Mesenteric fat pad (tissue), 1 donor: ENCODE measurements around the gene PDILT. TPM values are rescaled to one million over a fixed set of nuclear protein-coding genes. Genes with fewer than 3 reads are reported as not detected.

Experiments used
- DNase-seq: peaks from one replicate; pipeline ENCODE4 v3.0.0-alpha.2; 2020; ENCODE audit warnings: low spot score
- total RNA-seq: library from RNA; stranded (reverse); fragmentation: NEBNext Ultra II Directional; extraction: Animal tissue kit (Norgen Biotek cat#: 25700); gene quantifications from one replicate; pipeline ENCODE4 v1.2.1, GENCODE V29; 2021
- donor health status: DM: yes; HTN: yes; CAD: no.

PDILT gene
- total RNA-seq, 1 donor from 2014 or later, result not detected

DNA sequence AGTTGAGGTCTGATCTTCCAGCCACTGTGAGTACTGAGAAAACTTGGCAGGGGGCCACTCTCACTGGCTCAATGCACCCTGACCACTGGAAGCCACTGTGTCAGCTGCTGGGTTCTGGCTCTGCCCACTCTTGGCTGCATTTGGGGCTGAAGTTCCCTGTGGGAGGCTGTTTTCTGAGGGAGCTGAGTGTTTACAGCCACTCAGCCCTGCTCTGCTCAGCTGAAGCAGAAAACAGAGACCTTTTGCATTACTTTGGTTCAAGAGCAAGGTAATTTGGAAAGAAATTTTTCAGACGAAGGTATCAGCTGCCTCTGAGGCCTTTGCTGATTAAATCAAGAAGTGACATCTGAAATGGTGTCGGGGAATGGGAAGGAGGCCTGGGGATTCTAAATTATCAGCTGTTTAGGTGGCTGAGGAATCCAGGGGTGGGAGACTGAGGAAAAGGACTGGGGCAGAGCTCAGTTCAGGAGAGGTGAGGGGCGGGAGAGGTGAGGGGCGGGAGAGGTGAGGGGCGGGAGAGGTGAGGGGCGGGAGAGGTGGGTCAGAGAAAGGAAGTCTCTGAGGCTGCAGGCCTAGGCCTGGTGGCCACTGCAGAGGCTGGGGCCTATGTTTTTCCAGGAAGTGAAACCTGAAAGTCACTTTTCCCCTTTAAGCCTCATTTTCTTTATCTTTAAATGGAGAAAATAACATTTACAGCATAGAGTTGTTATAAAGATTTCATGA lies 5.0 kb upstream of the PDILT start, which contains the start of gene ACSM5:
Gene ACSM5 (plus strand): TSS at position 137 of the 723 bp plus-strand sequence. CDS start 1,951 bp downstream, outside the sequence.
- no peak for DNase-seq

DNA sequence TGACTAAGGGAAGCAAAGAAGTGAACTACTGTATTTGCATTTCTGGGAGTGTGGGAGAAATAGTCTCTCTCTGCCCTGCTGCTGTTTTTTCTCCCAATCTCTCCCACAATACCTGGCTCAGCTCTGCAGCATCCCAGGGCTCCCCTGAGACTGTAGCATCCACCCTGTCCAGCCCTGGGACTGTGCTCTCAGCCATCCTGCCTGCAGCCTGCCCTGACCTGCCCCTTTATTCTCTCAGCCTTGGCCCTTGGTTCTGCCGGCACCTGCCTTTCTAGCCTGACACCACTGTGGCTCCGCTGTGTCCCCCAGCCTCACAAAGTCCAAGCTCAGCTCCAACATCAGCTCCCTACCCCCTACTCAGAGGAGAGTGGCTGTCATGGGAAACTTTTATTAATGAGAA lies 1.9 kb downstream of the PDILT start:
- DNase-seq, result no peak

DNA sequence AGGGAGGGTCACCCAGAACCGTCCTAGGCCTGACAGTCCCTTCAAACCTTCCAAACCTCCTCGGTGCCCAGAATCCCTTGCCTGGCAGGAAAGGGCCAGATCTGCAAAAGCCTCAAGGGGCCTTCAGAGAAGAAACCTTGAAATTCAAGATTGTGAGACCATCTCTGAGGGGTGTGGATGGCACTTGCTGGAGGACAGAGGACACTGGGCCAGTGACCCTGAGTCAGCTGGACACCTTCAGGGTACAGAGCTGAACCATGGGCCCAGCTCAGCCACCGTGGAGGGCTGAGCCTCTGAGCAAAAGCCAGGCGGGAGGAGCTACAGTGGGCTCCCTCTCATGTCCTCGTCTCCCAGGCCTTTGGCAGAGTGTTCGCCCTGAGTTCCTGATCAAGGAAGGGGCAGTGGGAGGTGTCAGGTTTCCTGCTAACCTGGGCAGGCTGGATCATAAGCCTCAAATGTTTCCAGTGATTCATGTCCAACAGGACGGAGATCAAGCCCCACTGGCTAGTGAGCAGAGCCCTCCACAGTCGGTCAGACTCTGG lies 3.0 kb downstream of the PDILT start:
- no peak for DNase-seq

DNA sequence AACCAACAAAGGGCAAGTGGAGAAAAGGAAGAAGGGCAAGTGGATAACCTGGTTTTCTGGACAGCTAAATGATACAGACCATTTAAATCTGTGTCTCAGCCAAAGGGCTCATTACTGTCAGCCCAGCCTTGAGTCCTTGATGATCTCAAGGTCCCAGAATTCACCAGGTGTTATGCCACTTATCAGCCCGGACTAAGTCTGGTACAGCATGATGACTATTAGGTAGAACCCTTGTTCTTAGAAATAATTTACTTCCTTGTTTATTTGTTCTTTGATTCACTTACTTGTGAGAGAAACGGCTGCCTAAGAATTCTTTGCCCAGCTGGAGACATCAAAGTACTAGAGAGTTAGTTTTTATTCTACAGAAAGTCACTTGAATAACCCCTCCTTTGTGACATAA lies 3.5 kb downstream of the PDILT start:
- no peak for DNase-seq

DNA sequence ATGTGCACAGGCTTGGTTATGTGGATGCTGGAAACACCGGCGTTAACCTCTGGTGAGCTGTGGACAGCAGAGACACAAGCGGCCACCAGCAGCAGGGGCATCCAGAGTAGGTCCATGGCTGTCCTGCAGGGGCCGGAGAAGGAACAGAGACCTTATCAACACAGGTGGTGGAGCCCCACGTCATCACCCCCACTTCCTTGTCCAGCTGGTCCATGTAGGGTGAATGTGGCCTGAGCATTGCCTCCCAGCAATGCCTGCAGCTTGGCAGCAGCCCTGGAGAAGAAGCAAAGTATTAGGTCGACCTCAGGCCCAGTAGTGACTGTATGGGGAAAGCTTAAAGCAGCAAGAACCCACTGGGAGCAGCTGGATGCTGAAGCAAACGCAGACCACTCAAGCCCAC lies 5.4 kb downstream of the PDILT start:
- DNase-seq, result no peak

DNA sequence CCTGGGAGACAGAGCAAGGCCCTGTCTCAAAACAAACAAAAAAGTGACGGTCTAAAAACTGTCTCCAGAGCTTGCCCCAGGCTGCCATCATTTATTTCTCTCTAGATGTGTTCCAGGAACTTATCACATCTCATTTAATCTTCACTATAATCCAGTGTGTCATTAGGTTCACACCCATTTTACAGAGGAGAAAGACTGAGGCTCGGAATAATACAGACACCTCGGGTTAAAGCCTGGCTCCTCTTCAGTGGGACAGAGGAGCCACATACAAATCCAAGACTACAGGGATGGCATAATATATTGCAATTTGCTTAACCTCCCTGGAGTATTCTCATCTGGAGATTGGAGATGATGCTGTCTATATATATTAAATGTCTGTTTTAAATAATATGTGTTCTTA lies 5.9 kb downstream of the PDILT start:
- DNase-seq, result no peak

DNA sequence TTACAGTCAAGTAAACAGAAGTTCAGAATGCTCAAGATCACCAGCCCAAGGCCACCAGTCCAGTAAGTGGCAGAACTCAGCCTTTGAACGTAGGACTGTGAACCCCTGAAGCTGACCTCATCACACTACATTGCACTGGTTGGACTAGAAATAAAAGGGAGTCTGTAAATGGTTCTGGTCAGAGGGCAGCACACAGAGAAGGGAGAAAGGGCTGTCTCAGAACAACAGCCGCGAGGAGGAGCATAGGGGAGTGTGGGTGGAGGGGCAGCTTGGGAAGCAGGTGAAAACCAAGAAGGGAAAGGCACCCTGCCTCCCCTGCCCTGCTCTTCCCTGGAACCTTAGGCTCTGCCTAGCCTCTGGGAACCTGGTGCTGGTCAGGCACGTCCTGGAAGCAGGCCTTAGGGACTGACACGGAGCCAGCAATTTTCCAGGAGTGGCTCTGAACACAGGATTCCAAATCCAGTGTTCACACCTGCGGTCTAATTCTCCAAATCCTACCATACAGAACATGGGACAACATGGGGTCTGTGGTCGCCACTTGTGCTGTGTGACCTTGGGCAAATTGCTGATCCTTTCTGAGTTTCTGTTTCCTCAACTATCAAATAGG lies 7.0 kb downstream of the PDILT start:
- DNase-seq, result no peak

DNA sequence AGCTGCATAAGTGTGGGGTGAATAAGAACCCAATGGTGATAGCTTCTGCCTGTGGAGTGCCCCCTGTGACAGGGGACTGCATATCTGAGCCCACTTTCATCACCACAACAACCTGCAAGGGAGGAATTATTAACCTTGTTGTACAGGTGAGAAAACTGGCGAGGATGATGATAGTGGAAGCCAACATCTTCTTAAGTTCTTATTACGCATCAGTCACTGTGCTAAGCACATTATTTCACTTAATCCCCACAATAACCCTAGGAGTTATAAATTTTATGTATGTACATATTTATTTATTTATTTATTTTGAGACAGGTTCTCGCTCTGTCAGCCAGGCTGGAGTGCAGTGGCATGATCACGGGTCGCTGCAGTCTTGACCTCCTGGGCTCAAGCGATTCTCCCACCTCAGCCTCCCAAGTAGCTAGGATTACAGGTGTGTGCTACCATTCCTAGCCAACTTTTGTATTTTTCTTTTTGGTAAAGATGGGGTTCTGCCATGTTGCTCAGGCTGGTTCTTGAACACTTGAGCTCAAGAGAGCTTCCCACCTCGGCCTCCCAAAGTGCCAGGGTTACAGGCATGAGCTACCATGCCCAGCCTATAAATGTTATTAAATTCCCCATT lies 7.6 kb downstream of the PDILT start:
- no peak for DNase-seq

DNA sequence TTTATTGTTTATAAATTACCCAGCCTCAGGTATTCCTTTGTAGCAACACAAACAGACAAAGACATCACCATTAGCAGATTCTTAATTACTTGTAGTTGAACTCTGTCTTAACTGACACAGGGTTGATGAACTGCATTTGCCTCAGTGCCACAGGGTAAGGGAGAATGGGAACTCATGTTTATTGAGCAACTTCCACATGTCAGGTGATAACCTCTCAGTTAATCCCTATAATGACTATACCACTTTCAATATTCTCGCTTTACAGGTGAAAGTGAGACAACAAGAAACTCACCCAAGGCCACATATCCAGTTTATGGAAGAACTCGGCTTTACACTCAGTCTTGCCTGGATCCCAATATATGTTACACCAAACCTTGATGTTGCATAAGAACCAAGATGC lies 8.6 kb downstream of the PDILT start:
- DNase-seq, result no peak

DNA sequence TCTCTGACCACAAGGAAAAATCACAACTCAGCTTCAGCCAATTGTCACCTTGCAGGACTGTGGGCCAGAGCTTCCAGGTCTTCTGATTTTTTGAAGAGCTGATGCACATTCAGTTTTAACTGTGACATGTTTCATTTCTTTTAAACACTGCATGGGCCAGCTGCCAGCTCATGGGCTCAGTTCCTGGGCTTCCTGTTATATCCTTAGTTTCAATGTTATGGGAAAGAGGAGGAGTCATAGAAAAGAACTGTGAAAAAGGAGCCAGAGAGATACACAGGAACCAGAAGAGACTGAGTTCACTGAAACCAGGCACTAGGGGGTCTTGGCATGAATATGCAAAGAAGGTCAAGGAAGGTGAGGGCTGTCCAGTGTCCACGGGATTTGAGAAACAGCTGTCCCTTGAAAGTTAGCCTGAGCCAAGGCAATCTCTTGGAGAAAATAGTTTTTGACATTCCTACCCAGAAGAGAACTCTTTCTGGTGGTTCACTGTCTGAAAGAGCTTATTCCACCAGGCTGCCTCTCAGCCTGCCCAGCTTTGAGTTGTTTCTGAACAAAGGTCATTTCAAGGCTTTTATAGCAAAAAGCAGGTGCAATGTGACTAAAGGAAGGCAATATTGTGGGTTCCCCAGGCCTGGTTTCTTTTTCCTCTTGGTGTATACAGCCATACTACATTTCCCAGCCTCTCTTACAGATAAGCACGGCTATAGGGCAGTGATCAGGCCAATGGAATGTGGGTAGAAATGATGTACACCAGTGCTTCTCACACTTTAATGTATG lies 10.5 kb downstream of the PDILT start:
- DNase-seq, result no peak

DNA sequence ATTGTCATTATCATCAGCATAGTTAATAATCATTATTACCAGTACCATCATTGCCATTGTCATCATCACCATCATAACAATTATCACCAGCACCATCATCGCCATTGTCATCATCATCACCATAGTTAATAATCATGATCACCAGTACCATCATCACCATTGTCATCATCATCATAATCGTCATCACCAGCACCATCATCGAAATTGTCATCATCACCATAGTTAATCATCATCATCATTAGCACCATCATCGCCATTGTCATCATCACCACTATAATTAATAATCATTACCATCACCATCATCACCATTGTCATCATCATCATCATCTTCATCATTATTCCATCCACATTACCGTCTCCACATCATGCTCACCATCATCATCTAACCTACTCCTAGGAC lies 13.5 kb downstream of the PDILT start:
- DNase-seq, result no peak

DNA sequence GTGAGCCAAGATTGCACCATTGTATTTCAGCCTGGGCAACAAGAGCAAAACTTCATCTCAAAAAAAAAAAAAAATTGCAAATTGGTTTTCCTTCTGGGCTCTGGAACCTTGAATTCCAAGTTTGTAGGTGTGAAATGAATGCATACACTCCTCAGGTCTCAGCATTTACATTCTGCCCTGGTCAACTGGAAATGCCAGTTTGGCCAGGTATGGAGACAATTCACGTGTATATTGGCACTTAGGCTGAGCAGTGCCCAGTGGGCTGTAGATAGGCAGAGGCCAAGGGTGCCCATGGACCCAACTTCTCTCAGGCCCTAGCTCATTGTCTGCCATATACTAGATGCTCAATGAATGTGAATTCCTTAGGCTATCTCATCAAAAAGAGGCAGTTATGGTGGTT lies 15.7 kb downstream of the PDILT start:
- DNase-seq, result no peak

DNA sequence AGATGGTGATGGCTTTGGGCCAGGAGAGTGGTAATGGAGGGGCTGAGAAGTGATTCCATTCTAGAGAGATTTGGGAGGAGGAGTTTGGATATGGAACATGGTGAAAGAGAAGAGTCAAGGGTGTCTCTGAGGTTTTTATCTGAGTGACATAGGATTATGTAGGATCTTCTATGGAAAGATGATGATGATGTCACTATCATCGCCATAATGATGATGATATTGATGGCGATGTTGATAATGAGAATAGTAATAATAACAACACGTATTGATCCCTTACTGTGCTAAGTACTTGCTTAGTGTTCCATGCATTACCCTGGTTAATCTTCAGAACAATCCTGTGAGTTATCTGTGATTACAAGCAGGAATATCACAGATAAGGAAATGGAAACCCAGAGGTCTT lies 16.6 kb downstream of the PDILT start:
- DNase-seq, result no peak

DNA sequence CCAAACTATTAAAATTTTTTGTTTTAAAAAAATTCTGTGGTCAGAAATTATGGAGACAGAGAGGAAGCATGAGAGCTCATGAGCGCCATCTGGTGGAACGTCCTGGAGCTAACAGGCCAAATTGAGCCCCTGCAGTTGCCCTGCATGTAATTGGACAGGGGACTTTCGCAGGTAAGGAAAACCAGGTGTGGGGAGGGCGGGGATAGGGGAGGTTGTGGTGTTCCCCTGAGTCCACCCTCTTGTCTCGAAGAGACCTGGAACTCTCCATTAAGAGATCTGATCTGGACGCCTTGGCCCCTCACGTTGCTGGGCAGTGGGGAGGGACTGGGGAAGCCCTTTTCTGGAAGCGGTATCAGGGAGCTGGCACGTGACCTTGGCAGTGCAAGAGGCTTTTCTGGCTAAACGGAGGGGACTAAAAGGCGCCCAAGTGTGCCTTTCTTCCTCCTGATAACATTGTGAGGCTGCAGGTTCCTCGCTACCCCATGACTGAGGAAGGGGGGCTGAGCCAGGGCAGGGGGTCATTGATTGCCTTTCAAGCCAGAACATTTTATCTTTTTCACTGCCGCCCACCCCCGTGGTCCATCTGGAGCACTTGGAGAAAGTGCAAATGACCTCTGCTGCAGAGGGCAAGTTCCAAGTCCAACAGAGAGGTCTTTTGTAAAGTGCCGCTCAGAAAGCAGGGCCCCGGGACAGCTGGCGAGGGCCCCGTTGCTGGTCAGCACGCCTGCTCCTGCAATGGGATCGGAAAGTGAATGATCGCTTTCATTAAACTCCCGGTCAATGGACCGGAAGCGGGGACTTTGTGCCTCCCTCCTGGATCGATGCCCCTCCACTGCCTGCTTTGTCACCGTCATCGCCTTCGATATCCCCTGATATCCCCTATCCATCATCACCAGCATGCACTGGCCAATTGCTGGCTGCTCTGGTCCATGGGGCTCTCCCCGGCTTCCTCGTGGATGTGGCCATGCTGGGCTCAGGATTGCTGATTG lies 18.4 kb downstream of the PDILT start:
- DNase-seq, result no peak

DNA sequence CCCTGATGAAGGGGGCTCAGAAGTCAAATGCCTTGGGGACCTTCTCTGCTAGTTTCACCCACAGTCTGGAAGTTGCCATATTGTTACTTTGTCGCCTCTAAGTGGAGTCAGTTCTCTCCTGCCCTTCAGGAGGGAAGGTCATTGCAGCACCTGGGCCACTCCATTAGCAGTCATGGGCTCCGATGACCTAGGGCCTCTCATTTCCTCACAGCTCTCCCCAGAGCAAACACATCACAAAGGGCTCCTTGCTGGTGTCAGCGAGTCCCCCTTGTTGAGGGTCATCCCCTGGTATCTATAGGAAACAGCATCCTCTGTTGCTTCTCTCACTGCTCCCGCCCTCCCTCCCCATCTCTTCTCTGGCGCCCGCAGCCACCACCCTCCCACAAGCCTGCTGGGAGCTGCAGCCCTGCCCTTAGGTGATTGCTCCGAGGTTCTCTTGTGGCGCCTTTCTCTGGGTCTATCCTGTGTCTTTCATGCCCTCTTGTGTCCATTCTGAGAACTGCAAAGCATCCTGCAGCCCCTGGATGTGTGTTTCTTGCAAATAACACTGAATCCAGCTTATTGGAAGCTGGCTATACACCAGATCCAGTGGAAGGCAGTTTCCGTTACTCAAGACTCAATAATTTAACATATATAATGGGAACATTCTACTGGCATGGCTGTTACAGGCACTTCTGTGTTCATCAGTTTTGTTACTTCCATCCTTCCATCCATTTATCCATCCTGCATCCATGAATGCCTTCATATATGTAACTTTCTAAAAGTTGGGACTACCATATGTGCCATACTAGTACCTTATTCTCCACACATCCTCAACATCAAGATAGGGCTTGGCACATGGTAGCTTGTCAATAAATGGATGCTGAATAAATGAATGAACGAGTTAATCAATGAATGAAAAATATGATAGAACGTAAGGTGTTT lies 21.2 kb downstream of the PDILT start:
- no peak for DNase-seq

DNA sequence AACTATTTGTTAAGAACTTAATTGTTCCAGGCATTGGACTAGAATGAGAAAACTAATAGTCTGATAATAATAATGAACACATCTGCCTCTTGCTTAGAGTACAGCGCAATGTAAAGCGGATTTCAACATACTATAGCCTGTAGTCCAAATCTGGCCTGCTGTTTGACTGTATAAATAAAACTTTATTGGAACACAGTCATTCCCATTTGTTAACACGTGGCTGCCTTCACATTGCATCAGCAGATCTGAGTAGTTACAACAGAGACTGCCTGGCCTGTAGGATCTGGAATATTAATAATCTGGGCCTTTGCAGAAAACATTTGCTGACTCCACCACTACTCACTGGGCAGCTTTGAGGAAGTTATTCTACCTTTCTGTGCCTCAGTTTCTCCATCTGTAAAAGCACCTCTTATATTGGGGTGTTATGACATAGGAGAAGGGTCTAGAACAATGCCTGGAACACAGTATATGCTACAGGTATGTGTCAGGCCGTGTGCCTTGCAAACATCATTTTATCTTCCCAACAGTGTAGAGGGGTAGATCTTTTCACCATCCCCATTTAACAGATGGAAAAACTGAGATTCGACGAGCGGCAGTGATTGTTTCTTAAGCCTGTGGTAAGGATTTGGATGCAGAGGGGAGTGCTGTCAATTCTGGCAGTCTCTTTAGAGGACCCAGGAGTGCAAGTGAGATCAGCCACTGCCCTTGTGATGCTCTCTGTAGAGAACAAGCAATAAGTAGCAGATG lies 22.2 kb downstream of the PDILT start:
- no peak for DNase-seq

DNA sequence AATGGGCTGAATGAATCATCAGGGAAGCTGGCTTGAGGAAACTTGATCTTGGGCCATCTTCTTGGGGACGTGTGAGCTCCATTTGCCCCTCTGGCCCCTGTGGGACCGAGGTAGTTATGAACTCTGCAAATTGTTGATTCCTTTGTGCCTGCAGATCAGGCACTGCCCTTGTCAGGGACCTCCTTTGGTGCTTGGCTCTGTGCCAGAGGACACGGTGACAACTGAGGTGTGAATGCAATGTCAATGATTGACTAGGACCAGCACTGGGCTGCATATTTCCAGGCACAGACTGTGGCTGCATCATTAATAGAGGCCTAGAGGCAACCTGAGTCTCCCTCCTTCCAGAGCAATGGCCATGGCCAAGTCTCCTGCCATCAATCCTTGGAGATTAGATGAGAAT lies 23.8 kb downstream of the PDILT start:
- DNase-seq, result no peak

DNA sequence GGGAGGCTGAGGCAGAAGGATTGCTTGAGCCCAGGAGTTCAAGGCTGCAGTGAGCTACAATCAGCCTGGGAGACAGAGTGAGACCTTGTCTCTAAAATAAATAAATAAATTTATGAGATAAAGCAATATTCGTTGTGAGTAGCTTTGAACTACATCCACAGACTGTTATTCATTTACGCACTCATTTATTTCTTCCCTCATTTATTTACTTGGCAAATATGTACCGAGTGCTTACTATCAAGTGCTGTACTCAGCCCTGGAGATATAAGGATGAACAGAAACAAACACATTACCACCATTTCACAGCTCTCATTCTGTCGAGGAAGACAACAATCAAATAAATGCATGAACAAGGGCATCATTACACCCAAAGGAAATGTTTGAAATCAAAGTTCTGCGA lies 27.4 kb downstream of the PDILT start:
- no peak for DNase-seq

DNA sequence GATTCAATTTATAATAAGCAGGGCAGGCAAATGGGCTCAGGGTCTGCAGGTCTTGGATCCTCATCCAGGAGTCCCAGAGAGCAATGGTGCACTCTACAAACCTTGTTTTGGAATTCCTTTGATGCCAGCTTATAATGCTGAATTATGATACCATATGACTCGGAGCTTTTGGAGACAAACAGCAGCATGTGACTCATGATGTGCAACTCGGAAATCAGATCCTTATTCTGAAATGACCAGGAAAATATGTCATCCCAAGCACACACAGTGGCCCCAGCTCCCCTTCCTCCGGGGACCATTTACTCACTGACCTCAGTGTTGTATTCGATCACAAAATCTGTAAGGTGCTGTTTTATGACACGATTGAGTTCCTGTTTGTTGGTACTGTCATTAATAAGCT lies 31.8 kb downstream of the PDILT start:
- DNase-seq, result no peak
